Thyroid gland (tissue), 4 donors: ENCODE measurements around the gene RRP9.
A peak's percentile ranks its signal among the peaks of the same experiment; 100 is the strongest.

Experiments
- POLR2A ChIP-seq, 2 donors: fragments of 450-650 bp; IDR thresholded peaks; one replicate each; pipeline ENCODE4 v1.6.1; 2017; ENCODE audit warnings: antibody characterized with exemption in 2 of 2, mild to moderate bottlenecking in 2 of 2, moderate library complexity in 1 of 2
- TF ChIP-seq, protein P1 (sequence below), 6 experiments: fragments of 200-600 bp in 3 of 6; fragments of 450-650 bp in 3 of 6; sonication (generic) in 3 of 6; IDR thresholded peaks; one replicate each; pipeline ENCODE4 v1.5.1; 2016 to 2019; ENCODE audit warnings: antibody characterized with exemption in 6 of 6, mild to moderate bottlenecking in 2 of 6, inconsistent platforms in 1 of 6, moderate library complexity in 1 of 6

GRCh38 chr3:51942603-51943450, 1.1 kb upstream of the RRP9 start:
- TF ChIP-seq, protein P1, sequence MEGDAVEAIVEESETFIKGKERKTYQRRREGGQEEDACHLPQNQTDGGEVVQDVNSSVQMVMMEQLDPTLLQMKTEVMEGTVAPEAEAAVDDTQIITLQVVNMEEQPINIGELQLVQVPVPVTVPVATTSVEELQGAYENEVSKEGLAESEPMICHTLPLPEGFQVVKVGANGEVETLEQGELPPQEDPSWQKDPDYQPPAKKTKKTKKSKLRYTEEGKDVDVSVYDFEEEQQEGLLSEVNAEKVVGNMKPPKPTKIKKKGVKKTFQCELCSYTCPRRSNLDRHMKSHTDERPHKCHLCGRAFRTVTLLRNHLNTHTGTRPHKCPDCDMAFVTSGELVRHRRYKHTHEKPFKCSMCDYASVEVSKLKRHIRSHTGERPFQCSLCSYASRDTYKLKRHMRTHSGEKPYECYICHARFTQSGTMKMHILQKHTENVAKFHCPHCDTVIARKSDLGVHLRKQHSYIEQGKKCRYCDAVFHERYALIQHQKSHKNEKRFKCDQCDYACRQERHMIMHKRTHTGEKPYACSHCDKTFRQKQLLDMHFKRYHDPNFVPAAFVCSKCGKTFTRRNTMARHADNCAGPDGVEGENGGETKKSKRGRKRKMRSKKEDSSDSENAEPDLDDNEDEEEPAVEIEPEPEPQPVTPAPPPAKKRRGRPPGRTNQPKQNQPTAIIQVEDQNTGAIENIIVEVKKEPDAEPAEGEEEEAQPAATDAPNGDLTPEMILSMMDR (IDR thresholded peaks at IDR 0.05): no peak
- TF ChIP-seq POLR2A (IDR thresholded peaks at IDR 0.05): peak in 1 of 2 donors; percentile 38
